Measurements from ENCODE around the gene TRMT112.

Gene TRMT112

DNA sequence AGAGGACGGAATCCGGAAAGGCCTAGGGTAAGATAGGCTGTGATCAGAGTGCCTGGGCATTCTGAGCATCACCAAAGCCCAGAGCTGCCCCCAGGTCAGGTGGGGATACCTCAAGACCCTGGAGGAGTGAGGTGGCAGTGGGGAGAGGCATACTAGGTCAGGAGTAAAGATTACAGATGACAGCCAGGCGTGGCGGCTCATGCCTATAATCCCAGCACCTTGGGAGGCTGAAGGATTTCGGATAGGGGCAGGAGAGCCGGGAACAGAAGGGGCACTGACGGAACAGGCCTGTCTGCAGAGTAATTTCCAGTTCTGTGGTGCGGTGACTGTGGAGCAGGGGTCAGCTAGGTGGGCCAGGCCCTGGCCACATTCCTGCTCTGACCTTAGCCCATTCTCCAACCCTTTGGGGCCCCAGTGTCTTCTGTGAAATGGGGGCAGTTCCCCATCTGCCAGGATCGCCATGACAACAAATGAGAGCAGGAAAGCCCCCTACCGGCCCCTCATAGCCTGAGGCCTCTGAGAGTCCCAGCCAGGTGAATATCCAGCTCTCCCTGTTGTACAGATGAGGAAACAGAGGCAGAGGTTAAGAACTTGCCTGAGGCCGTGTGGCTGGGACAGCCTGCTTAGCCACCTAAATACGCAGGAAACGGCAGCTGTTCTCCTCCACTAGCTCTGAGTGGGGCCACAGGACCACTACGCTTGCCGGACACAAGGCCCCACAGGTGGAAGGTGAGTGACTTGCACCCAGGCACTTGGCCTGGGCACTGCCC lies 42.1 kb downstream of the TRMT112 start:
- no peak overlapping the region for H3K27ac ChIP-seq (ENCODE audit: low read depth, low read length)
- no peaks in the 10 kb centered on the region for H3K27me3 ChIP-seq (ENCODE audit: control insufficient read depth, insufficient read depth, low read length)
- no peak overlapping the region for H3K9ac ChIP-seq (ENCODE audit: low read depth, low read length)
- H3K9me3 ChIP-seq (ENCODE audit: control insufficient read depth, insufficient read depth, low read length): no peaks in the 10 kb centered on the region
- H3K4me1 ChIP-seq (ENCODE audit: control insufficient read depth, insufficient read depth, low read length): peaks cover 4% of the 10 kb centered on the region
- H3K4me3 ChIP-seq (ENCODE audit: low read depth, low read length): no peak overlapping the region
- H3K36me3 ChIP-seq (ENCODE audit: control insufficient read depth, insufficient read depth, low read length): peaks cover 12% of the 10 kb centered on the region

DNA sequence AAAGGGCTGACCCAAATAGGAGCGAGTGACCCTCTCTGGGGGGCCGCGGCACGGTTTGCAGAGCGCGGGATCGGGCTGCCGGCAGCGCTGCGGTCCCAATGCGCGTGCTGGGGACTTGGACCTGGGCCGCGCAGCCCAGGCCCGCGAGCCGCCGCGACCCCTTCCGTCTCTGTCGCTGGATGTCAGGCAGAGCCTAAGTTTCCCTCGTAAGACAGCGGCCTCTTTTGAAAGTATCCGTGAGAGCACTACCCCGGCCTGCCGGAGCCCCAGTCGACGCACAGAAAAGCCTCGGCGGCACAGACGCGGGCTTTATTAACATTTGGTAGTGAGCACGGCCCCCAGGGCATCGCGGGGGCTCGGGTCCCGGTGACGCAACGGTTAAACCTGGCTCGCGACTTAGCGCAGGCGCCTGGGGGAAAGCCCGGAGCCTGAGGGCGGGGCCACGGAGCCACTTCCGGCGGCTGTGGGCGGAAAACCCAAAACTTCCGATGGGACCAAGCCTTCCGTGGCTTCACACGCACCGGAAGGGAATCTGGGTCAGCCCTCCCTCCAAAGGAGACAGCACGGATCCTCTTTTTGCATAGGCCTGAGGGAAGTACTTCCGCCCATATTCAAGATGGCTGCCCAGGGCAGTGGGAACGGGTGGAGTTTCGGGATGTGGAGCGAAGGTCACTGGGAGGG lies 47.7 kb downstream of the TRMT112 start:
- no peaks in the 10 kb centered on the region for H3K27me3 ChIP-seq (ENCODE audit: control insufficient read depth, insufficient read depth, low read length)
- no peaks in the 10 kb centered on the region for H3K9me3 ChIP-seq (ENCODE audit: control insufficient read depth, insufficient read depth, low read length)
- H3K4me3 ChIP-seq (ENCODE audit: low read depth, low read length): peak overlapping the region; percentile 94
- H3K27ac ChIP-seq (ENCODE audit: low read depth, low read length): peak overlapping the region; percentile 96
- H3K36me3 ChIP-seq (ENCODE audit: control insufficient read depth, insufficient read depth, low read length): peaks cover 27% of the 10 kb centered on the region
- H3K9ac ChIP-seq (ENCODE audit: low read depth, low read length): peak overlapping the region; percentile 83
- peaks cover 12% of the 10 kb centered on the region for H3K4me1 ChIP-seq (ENCODE audit: control insufficient read depth, insufficient read depth, low read length)

DNA sequence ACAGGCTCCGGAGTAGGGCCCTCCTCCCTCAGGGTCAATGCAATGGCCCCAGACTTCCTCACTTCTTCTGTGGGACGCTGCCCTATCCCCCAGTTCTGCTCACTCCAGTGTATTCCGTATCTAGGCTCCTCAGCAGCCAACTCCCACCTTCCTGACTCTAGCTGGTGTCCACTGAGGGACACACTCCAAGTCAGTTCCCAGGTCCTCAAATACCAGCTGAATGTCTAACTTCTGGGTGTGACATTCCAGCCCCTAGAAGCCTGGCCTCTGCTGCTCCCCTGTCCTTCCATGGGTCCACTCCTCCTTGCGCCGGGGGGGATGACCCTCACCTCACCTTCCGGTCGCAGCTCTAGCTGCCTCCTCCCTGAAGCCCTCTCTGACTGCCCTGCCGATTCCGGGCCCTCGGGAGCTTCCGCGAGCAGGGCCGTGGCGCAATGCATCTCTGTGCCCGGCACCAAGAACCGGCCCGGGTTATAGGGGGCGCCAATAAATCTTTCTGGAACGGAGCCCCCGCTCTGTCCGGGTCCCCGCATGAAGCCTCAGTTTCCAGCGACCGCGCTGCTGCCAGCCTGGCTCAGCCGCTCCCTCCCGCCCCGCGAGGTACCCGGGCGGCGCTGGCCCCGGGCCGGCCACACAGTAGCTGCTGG lies 48.3 kb downstream of the TRMT112 start:
- Histone ChIP-seq H3K4me3 (ENCODE audit: low read depth, low read length) (peak overlapping the region; percentile 94), H3K36me3 (ENCODE audit: control insufficient read depth, insufficient read depth, low read length) (peaks cover 33% of the 10 kb centered on the region), H3K9ac (ENCODE audit: low read depth, low read length) (peak overlapping the region; percentile 50), H3K9me3 (ENCODE audit: control insufficient read depth, insufficient read depth, low read length) (no peaks in the 10 kb centered on the region), H3K27me3 (ENCODE audit: control insufficient read depth, insufficient read depth, low read length) (no peaks in the 10 kb centered on the region), H3K27ac (ENCODE audit: low read depth, low read length) (peak overlapping the region; percentile 96), H3K4me1 (ENCODE audit: control insufficient read depth, insufficient read depth, low read length) (peaks cover 12% of the 10 kb centered on the region)

DNA sequence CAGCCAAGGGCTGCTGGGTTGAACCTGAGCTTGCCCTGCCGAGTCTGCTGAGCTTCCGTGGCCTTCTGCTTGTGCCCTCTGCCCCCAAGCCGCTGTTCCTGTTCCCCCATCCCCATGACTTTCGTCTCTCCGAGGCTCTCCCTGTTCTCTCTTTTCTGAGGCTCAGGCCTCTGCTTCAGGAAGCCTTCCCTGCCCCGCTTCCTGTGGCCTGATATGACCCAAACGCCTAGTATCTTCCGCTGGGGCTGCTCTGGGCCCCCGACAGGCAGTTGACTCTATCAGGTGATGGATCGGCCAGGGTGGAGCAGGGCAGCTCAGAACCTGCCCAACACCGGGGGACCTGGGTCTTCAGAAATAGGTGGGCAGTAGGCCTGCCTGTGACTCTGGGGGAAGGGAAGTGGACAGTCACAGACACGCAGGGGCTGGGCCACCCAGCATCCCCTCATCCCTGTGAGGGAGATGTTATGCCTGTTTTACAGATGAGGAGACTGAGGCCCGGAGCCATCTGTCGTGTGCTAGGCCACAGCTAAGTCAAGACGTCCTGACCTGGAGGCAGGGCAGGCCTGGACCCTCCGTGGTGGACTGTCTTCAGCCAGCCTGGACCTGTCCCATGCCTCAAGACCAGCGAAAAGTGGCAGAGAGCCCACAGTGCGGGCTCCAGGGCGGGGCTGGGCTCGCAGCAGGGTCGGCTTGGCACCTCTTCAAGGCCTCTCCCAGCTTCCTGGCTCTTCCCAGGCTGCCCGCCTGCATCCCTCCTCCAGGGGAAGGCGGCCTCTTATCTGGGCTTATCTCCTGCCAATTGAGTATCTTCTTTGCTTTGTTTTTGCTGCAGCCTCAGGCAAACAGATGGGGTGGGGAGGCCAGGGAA lies 49.1 kb downstream of the TRMT112 start:
- peak overlapping the region; percentile 94 for H3K4me3 ChIP-seq (ENCODE audit: low read depth, low read length)
- no peaks in the 10 kb centered on the region for H3K9me3 ChIP-seq (ENCODE audit: control insufficient read depth, insufficient read depth, low read length)
- H3K27ac ChIP-seq (ENCODE audit: low read depth, low read length): peak overlapping the region; percentile 96
- peak overlapping the region; percentile 50; the same call in 1 of the 2 replicates for H3K9ac ChIP-seq (ENCODE audit: low read depth, low read length)
- peaks cover 41% of the 10 kb centered on the region for H3K36me3 ChIP-seq (ENCODE audit: control insufficient read depth, insufficient read depth, low read length)
- no peaks in the 10 kb centered on the region for H3K27me3 ChIP-seq (ENCODE audit: control insufficient read depth, insufficient read depth, low read length)
- peaks cover 12% of the 10 kb centered on the region for H3K4me1 ChIP-seq (ENCODE audit: control insufficient read depth, insufficient read depth, low read length)

DNA sequence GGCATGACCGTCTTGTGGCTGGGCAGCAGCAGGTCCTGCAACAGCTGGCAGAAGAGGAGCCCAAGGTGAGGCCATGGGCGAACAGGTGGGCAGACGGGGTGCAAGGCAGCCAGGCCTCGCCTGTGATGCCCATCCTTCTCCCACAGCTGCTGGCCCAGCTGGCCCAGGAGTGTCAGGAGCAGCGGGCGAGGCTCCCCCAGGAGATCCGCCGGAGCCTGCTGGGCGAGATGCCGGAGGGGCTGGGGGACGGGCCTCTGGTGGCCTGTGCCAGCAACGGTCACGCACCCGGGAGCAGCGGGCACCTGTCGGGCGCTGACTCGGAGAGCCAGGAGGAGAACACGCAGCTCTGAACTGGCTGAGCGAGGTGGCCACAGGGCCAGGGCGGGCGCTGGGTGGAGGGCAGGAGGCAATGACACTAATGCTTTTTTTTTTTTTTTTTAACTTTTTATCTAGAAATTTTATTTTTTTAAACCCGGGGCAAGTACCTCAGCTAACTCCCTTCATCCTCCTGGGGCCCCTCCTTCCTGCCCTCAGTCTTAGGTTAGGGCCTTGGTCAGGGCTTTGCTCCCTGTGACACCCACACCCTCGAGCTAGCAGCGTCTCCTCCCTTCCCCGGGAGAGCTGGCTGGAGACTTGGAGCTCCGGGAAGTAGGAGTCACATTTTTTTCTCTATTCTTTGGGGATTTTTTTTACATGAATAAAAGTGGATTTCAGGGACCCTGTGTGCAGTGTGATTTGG lies 50.0 kb downstream of the TRMT112 start:
- Histone ChIP-seq H3K27ac (ENCODE audit: low read depth, low read length) (no peak overlapping the region), H3K4me1 (ENCODE audit: control insufficient read depth, insufficient read depth, low read length) (peaks cover 12% of the 10 kb centered on the region), H3K4me3 (ENCODE audit: low read depth, low read length) (no peak overlapping the region), H3K36me3 (ENCODE audit: control insufficient read depth, insufficient read depth, low read length) (peaks cover 50% of the 10 kb centered on the region), H3K9ac (ENCODE audit: low read depth, low read length) (no peak overlapping the region), H3K27me3 (ENCODE audit: control insufficient read depth, insufficient read depth, low read length) (no peaks in the 10 kb centered on the region), H3K9me3 (ENCODE audit: control insufficient read depth, insufficient read depth, low read length) (no peaks in the 10 kb centered on the region)

All from HUES48 (cell line).